ENCODE measurements around the gene C7orf33.
"Not testable (repeated sequence)": the region's sequence is repeated elsewhere in the genome, so short reads cannot be mapped to it uniquely, and the experiment has no call there.

C7orf33 gene

GRCh38 chr7:148590471-148590870 lies at the start of gene C7orf33:
Gene C7orf33 (plus strand): TSS chr7:148590766. CDS start chr7:148590926, 160 bp downstream.
- DNase-seq (ENCODE audit: low read depth in 2 of 2): no peak

GRCh38 chr7:148541891-148542504 lies 48.6 kb upstream of the C7orf33 start:
- no peak for DNase-seq (ENCODE audit: low read depth in 2 of 2)

- DNase-seq (ENCODE audit: low read depth in 2 of 2): no peak
These were observed 47.3 kb upstream of the C7orf33 start for GRCh38 chr7:148543302-148543701.

GRCh38 chr7:148545172-148545571 lies 45.4 kb upstream of the C7orf33 start:
- DNase-seq (ENCODE audit: low read depth in 2 of 2): no peak

- no peak for DNase-seq (ENCODE audit: low read depth in 2 of 2)
These were observed 44.6 kb upstream of the C7orf33 start for GRCh38 chr7:148545932-148546331.

- DNase-seq (ENCODE audit: low read depth in 2 of 2): no peak
These were observed 43.7 kb upstream of the C7orf33 start for GRCh38 chr7:148546857-148547256.

- no peak for DNase-seq (ENCODE audit: low read depth in 2 of 2)
These were observed 42.6 kb upstream of the C7orf33 start for GRCh38 chr7:148547951-148548350.

- DNase-seq (ENCODE audit: low read depth in 2 of 2): no peak
These were observed 36.6 kb upstream of the C7orf33 start for GRCh38 chr7:148553979-148554378.

- DNase-seq (ENCODE audit: low read depth in 2 of 2): no peak
These were observed 33.7 kb upstream of the C7orf33 start for GRCh38 chr7:148556892-148557291.

- DNase-seq (ENCODE audit: low read depth in 2 of 2): no peak
These were observed 31.7 kb upstream of the C7orf33 start for GRCh38 chr7:148558914-148559313.

- no peak for DNase-seq (ENCODE audit: low read depth in 2 of 2)
These were observed 29.5 kb upstream of the C7orf33 start for GRCh38 chr7:148561099-148561498.

GRCh38 chr7:148563583-148564274 lies 26.8 kb upstream of the C7orf33 start:
- DNase-seq (ENCODE audit: low read depth in 2 of 2): no peak

- DNase-seq (ENCODE audit: low read depth in 2 of 2): peak; percentile 2 to 21
These were observed 26.2 kb upstream of the C7orf33 start for GRCh38 chr7:148564275-148564951.

- DNase-seq (ENCODE audit: low read depth in 2 of 2): no peak
These were observed 23.8 kb upstream of the C7orf33 start for GRCh38 chr7:148566736-148567135.

- no peak for DNase-seq (ENCODE audit: low read depth in 2 of 2)
These were observed 23.0 kb upstream of the C7orf33 start for GRCh38 chr7:148567524-148567923.

- DNase-seq (ENCODE audit: low read depth in 2 of 2): no peak
These were observed 20.1 kb upstream of the C7orf33 start for GRCh38 chr7:148570510-148570909.

- not testable (repeated sequence) for DNase-seq (ENCODE audit: low read depth in 2 of 2)
These were observed 19.6 kb upstream of the C7orf33 start for GRCh38 chr7:148570973-148571372.

- DNase-seq (ENCODE audit: low read depth in 2 of 2): no peak
These were observed 19.2 kb upstream of the C7orf33 start for GRCh38 chr7:148571381-148571780.

GRCh38 chr7:148572067-148572522 lies 18.5 kb upstream of the C7orf33 start:
- DNase-seq (ENCODE audit: low read depth in 2 of 2): no peak

GRCh38 chr7:148573581-148573980 lies 17.0 kb upstream of the C7orf33 start:
- DNase-seq (ENCODE audit: low read depth in 2 of 2): not testable (repeated sequence)

GRCh38 chr7:148575640-148576411 lies 14.7 kb upstream of the C7orf33 start:
- peak; percentile 35 to 70 for DNase-seq (ENCODE audit: low read depth in 2 of 2)

- DNase-seq (ENCODE audit: low read depth in 2 of 2): no peak
These were observed 11.2 kb upstream of the C7orf33 start for GRCh38 chr7:148579366-148579765.

All from stimulated activated CD4-positive, alpha-beta T cell treated with anti-CD3 and anti-CD28 coated beads, Interleukin-12 subunit alpha, Interleukin-12 subunit beta, amount 100 ng/mL, for 24 hours (primary cell).